Liver (tissue), 9 donors: Measurements from ENCODE around the gene AHI1. TPM values are rescaled to one million over a fixed set of nuclear protein-coding genes. Genes with fewer than 3 reads are reported as not detected.

Experiments
- DNase-seq: peaks from one replicate; pipeline ENCODE4 v3.0.0-alpha.2; 2017; ENCODE audit warnings: low spot score
- H3K27ac ChIP-seq, 2 donors: one replicate each; pipeline ENCODE4 v1.7.0; 2013; ENCODE audit warnings: inconsistent platforms in 2 of 2, low read length in 2 of 2, control low read depth in 1 of 2, low read depth in 1 of 2, mild to moderate bottlenecking in 1 of 2
- H3K27me3 ChIP-seq, 4 donors: one replicate each; pipeline versions ENCODE4 v1.6.1 to v1.7.0; 2013; ENCODE audit warnings: low read length in 3 of 4, inconsistent platforms in 1 of 4, mild to moderate bottlenecking in 1 of 4, moderate library complexity in 1 of 4; ENCODE audit not compliant: control insufficient read depth in 4 of 4, insufficient read depth in 4 of 4
- H3K36me3 ChIP-seq, 4 donors: one replicate each; pipeline versions ENCODE4 v1.6.1 to v1.7.0; 2013; ENCODE audit warnings: low read length in 3 of 4, mild to moderate bottlenecking in 3 of 4, low read depth in 1 of 4, moderate library complexity in 1 of 4; ENCODE audit not compliant: control insufficient read depth in 4 of 4, insufficient read depth in 3 of 4
- H3K4me1 ChIP-seq, 4 donors: one replicate each; pipeline versions ENCODE4 v1.6.1 to v1.7.0; 2013; ENCODE audit warnings: low read length in 3 of 4, mild to moderate bottlenecking in 3 of 4, moderate library complexity in 1 of 4; ENCODE audit not compliant: control insufficient read depth in 4 of 4, insufficient read depth in 4 of 4
- H3K4me3 ChIP-seq, 3 donors: one replicate each; pipeline versions ENCODE4 v1.6.1 to v1.7.0; 2013; ENCODE audit warnings: low read length in 3 of 3, control low read depth in 1 of 3, low read depth in 1 of 3, mild to moderate bottlenecking in 1 of 3
- H3K9ac ChIP-seq, 2 donors: one replicate each; pipeline ENCODE4 v1.7.0; 2013; ENCODE audit warnings: low read length in 2 of 2, mild to moderate bottlenecking in 2 of 2, moderate library complexity in 2 of 2, control low read depth in 1 of 2, low read depth in 1 of 2
- H3K9me3 ChIP-seq, 4 donors: one replicate each; pipeline versions ENCODE4 v1.6.1 to v1.7.0; 2013; ENCODE audit warnings: low read length in 3 of 4; ENCODE audit not compliant: control insufficient read depth in 4 of 4
- FOXA1 ChIP-seq: IDR thresholded peaks from 2 replicates; pipeline ENCODE4 v1.6.1; 2016; ENCODE audit warnings: antibody characterized with exemption
- GABPA ChIP-seq, 2 donors: IDR thresholded peaks in 1 of 2; conservative IDR thresholded peaks in 1 of 2; 2 replicates each; pipeline ENCODE4 v1.6.1; 2016; ENCODE audit warnings: antibody characterized with exemption in 2 of 2, mild to moderate bottlenecking in 1 of 2, moderate library complexity in 1 of 2
- HNF4A ChIP-seq, 2 donors: conservative IDR thresholded peaks; 2 replicates each; pipeline ENCODE4 v1.6.1; 2016; ENCODE audit warnings: antibody characterized with exemption in 2 of 2, mild to moderate bottlenecking in 2 of 2
- HNF4G ChIP-seq: IDR thresholded peaks from 2 replicates; pipeline ENCODE4 v1.6.1; 2016; ENCODE audit warnings: antibody characterized with exemption
- RAD21 ChIP-seq, 2 donors: IDR thresholded peaks; 2 replicates each; pipeline ENCODE4 v1.6.1; 2016; ENCODE audit warnings: antibody characterized with exemption in 2 of 2, mild to moderate bottlenecking in 2 of 2
- RXRA ChIP-seq, 2 donors: IDR thresholded peaks; 2 replicates each; pipeline ENCODE4 v1.6.1; 2017 to 2018; ENCODE audit warnings: antibody characterized with exemption in 2 of 2, mild to moderate bottlenecking in 1 of 2
- SP1 ChIP-seq: IDR thresholded peaks from 2 replicates; pipeline ENCODE4 v1.6.1; 2018; ENCODE audit warnings: antibody characterized with exemption, mild to moderate bottlenecking
- TAF1 ChIP-seq: conservative IDR thresholded peaks from 2 replicates; pipeline ENCODE4 v1.6.1; 2016; ENCODE audit warnings: antibody characterized with exemption, mild to moderate bottlenecking
- YY1 ChIP-seq: IDR thresholded peaks from 2 replicates; pipeline ENCODE4 v1.6.1; 2016; ENCODE audit warnings: antibody characterized with exemption, mild to moderate bottlenecking
- WGBS: extraction: QIAGEN DNeasy Blood & Tissue Kit; methylation state at CpG from one replicate; pipeline ENCODE4 v1.1.7; 2013; 5-methylcytosine and 5-hydroxymethylcytosine counted together
- polyA plus RNA-seq, 2 donors: library from polyadenylated mRNA; stranded (reverse) in 1 of 2; unstranded in 1 of 2; fragments of 200-250 nt in 1 of 2; fragments of >200 nt in 1 of 2; fragmentation: Nextera tagmentation in 1 of 2; extraction: Ambion mirVana in 1 of 2; gene quantifications; one replicate each; pipeline versions ENCODE4 v1.2.1 to v1.2.3, GENCODE V29; 2013 to 2015
- total RNA-seq, 2 donors: library from RNA; depleted of rRNA; stranded (reverse); fragments of >200 nt; gene quantifications; one replicate each; pipeline ENCODE4 v1.2.3, GENCODE V29; 2014
- TF ChIP-seq, protein P1 (sequence below): IDR thresholded peaks from 2 replicates; pipeline ENCODE4 v1.6.1; 2016; ENCODE audit warnings: antibody characterized with exemption
- TF ChIP-seq, protein P2 (sequence below): IDR thresholded peaks from 2 replicates; pipeline ENCODE4 v1.6.1; 2016; ENCODE audit warnings: antibody characterized with exemption
- TF ChIP-seq, protein P3 (sequence below): IDR thresholded peaks from 2 replicates; pipeline ENCODE4 v1.6.1; 2016; ENCODE audit warnings: antibody characterized with exemption
- TF ChIP-seq, protein P4 (sequence below): IDR thresholded peaks from 2 replicates; pipeline ENCODE4 v1.6.1; 2016; ENCODE audit warnings: antibody characterized with exemption, mild to moderate bottlenecking
- TF ChIP-seq, protein P5 (sequence below): fragments of 150-350 bp; IDR thresholded peaks from 2 replicates; pipeline ENCODE4 v1.5.1; 2017; ENCODE audit warnings: improper control_type of control experiment, low read depth, low read length; ENCODE audit not compliant: missing input control
- donor health status: healthy.
- donor health status: healthy.
- donor health status: healthy.
- donor health status: healthy.
- donor health status: healthy.

AHI1 gene
- total and polyA plus RNA-seq, 4 donors = 2.0 to 14.4 (median 9.0) TPM

DNA sequence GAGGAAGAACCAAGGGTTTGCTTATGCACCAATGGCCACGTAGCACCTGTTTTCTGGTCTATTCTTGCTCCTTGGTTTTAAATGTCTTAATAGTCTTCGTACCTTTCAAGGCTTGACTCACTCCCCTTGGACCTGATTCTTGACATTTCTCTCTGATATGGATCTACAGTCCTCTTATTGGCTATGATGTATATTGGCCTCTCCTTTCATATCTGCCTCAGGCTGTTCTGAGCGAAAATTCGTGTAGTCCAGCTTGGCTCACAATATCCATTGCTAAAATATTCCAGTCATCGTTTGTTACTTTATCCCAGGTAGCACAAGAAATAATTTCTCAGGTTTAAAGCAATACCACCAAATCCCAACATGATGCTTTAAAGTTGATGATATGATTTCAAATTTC lies 256.8 kb downstream of the AHI1 start:
- DNase-seq = no peak
- H3K27ac ChIP-seq = no peak overlapping the region
- no peaks in the 10 kb centered on the region for H3K9me3 ChIP-seq
- no peak overlapping the region for H3K9ac ChIP-seq
- no peaks in the 10 kb centered on the region for H3K27me3 ChIP-seq
- TF ChIP-seq RXRA (IDR thresholded peaks at IDR 0.05) (no peak), YY1 (no peak), RAD21 (IDR thresholded peaks at IDR 0.05) (no peak), SP1 (no peak), HNF4G (no peak), FOXA1 (no peak), TAF1 (no peak), GABPA (IDR thresholded peaks at IDR 0.05 in 1 of 2, conservative IDR thresholded peaks at IDR 0.05 in 1 of 2) (no peak), HNF4A (conservative IDR thresholded peaks at IDR 0.05) (no peak)
- TF ChIP-seq, protein P1, sequence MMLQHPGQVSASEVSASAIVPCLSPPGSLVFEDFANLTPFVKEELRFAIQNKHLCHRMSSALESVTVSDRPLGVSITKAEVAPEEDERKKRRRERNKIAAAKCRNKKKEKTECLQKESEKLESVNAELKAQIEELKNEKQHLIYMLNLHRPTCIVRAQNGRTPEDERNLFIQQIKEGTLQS = no peak
- TF ChIP-seq, protein P2, sequence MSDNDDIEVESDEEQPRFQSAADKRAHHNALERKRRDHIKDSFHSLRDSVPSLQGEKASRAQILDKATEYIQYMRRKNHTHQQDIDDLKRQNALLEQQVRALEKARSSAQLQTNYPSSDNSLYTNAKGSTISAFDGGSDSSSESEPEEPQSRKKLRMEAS = no peak
- TF ChIP-seq, protein P3, sequence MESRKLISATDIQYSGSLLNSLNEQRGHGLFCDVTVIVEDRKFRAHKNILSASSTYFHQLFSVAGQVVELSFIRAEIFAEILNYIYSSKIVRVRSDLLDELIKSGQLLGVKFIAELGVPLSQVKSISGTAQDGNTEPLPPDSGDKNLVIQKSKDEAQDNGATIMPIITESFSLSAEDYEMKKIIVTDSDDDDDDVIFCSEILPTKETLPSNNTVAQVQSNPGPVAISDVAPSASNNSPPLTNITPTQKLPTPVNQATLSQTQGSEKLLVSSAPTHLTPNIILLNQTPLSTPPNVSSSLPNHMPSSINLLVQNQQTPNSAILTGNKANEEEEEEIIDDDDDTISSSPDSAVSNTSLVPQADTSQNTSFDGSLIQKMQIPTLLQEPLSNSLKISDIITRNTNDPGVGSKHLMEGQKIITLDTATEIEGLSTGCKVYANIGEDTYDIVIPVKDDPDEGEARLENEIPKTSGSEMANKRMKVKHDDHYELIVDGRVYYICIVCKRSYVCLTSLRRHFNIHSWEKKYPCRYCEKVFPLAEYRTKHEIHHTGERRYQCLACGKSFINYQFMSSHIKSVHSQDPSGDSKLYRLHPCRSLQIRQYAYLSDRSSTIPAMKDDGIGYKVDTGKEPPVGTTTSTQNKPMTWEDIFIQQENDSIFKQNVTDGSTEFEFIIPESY = no peak
- TF ChIP-seq, protein P4, sequence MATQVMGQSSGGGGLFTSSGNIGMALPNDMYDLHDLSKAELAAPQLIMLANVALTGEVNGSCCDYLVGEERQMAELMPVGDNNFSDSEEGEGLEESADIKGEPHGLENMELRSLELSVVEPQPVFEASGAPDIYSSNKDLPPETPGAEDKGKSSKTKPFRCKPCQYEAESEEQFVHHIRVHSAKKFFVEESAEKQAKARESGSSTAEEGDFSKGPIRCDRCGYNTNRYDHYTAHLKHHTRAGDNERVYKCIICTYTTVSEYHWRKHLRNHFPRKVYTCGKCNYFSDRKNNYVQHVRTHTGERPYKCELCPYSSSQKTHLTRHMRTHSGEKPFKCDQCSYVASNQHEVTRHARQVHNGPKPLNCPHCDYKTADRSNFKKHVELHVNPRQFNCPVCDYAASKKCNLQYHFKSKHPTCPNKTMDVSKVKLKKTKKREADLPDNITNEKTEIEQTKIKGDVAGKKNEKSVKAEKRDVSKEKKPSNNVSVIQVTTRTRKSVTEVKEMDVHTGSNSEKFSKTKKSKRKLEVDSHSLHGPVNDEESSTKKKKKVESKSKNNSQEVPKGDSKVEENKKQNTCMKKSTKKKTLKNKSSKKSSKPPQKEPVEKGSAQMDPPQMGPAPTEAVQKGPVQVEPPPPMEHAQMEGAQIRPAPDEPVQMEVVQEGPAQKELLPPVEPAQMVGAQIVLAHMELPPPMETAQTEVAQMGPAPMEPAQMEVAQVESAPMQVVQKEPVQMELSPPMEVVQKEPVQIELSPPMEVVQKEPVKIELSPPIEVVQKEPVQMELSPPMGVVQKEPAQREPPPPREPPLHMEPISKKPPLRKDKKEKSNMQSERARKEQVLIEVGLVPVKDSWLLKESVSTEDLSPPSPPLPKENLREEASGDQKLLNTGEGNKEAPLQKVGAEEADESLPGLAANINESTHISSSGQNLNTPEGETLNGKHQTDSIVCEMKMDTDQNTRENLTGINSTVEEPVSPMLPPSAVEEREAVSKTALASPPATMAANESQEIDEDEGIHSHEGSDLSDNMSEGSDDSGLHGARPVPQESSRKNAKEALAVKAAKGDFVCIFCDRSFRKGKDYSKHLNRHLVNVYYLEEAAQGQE = no peak
- TF ChIP-seq, protein P5, sequence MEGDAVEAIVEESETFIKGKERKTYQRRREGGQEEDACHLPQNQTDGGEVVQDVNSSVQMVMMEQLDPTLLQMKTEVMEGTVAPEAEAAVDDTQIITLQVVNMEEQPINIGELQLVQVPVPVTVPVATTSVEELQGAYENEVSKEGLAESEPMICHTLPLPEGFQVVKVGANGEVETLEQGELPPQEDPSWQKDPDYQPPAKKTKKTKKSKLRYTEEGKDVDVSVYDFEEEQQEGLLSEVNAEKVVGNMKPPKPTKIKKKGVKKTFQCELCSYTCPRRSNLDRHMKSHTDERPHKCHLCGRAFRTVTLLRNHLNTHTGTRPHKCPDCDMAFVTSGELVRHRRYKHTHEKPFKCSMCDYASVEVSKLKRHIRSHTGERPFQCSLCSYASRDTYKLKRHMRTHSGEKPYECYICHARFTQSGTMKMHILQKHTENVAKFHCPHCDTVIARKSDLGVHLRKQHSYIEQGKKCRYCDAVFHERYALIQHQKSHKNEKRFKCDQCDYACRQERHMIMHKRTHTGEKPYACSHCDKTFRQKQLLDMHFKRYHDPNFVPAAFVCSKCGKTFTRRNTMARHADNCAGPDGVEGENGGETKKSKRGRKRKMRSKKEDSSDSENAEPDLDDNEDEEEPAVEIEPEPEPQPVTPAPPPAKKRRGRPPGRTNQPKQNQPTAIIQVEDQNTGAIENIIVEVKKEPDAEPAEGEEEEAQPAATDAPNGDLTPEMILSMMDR = no peak
- H3K36me3 ChIP-seq = no peaks in the 10 kb centered on the region
- no peak overlapping the region for H3K4me3 ChIP-seq
- no peaks in the 10 kb centered on the region for H3K4me1 ChIP-seq
- 90% methylated on average over 5 of the region's 5 CpGs for WGBS

DNA sequence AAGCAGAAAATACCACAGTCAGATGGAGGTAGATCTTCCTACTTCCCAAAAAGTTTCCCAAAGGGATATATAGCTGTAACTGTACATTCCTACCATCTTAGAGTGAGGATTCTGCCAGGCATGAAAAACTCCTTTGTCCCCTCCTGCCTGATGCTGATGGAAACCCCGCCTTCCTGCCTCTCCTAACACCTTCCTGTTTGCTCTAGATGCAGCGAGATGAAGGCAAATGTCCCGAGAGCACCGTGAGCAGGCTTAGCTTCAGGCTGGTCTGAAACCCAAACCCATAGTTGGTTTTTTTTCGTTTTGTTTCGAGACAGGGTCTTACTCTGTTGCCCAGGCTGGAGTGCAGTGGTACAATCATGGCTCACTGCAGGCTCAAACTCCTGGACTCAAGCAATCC lies 260.8 kb downstream of the AHI1 start:
- Histone ChIP-seq H3K36me3 (no peaks in the 10 kb centered on the region), H3K4me1 (no peaks in the 10 kb centered on the region), H3K27me3 (no peaks in the 10 kb centered on the region), H3K4me3 (no peak overlapping the region), H3K9me3 (no peaks in the 10 kb centered on the region), H3K9ac (no peak overlapping the region), H3K27ac (no peak overlapping the region)
- DNase-seq = no peak
- WGBS = 72% methylated on average over 6 of the region's 6 CpGs
- TF ChIP-seq YY1 (no peak), SP1 (no peak)
